HepG2 (cell line): ENCODE measurements around the gene NFATC3. TPM values are rescaled to one million over a fixed set of nuclear protein-coding genes. Genes with fewer than 3 reads are reported as not detected.

Source experiments
- ATAC-seq: fragments of 200-7000 bp; cut with Tn5 transposase; 3 replicates; pipeline ENCODE4 v1.9.1; 2020; ENCODE audit warnings: mild to moderate bottlenecking, moderate library complexity
- BruUV-seq: library from RNA; stranded (reverse); fragments of 400-500 nt; replicated peaks from 2 replicates; lab custom pipeline; 2021; lab: Mats Ljungman, UMichigan
- CTCF ChIA-PET: fragments of 300-600 bp; formaldehyde crosslinking; extraction: SDS; loops from one replicate; lab custom pipeline; 2021; ENCODE audit warnings: low total read pairs, inconsistent platforms, low intra/inter-chr PET ratio; lab: Yijun Ruan, JAX
- POLR2A ChIA-PET: fragments of 350-600 bp; sonication (Branson Sonifier 250); formaldehyde crosslinking; loops from one replicate; lab custom pipeline; 2020; ENCODE audit warnings: antibody characterized with exemption, inconsistent platforms; lab: Yijun Ruan, JAX
- DNase-seq: peaks from one replicate; pipeline ENCODE4 v3.0.0-alpha.2; 2015; ENCODE audit warnings: low spot score
- FAIRE-seq: peaks from 3 replicates; lab custom pipeline; 2011; peaks lifted over from hg19 to GRCh38; lab: Jason Lieb, UNC
- H2AFZ ChIP-seq: one replicate; pipeline ENCODE4 v1.6.1; 2011; ENCODE audit warnings: low read length, inconsistent platforms
- H3K27ac ChIP-seq: fragments of 300-600 bp; 3 replicates; pipeline ENCODE4 v1.8.0; 2011; ENCODE audit warnings: mixed run types, mild to moderate bottlenecking, mixed read lengths, low read length, inconsistent platforms; ENCODE audit not compliant: insufficient read depth; ENCODE audit errors: extremely low read length
- H3K27me3 ChIP-seq, 2 experiments: fragments of 200-600 bp in 1 of 2; 2 replicates in 1 of 2; 3 replicates in 1 of 2; pipeline versions ENCODE4 v1.6.0 to v1.8.0; 2011; ENCODE audit warnings: low read length in 2 of 2, mild to moderate bottlenecking in 2 of 2, moderate library complexity in 2 of 2, inconsistent platforms in 1 of 2; ENCODE audit not compliant: insufficient read depth in 2 of 2, control insufficient read depth in 1 of 2
- H3K36me3 ChIP-seq, 2 experiments: fragments of 200-600 bp in 1 of 2; replicated peaks in 1 of 2; 2 replicates in 1 of 2; 3 replicates in 1 of 2; pipeline versions ENCODE4 v1.5.1 to v1.8.0; 2011; ENCODE audit warnings: low read length in 2 of 2, inconsistent platforms in 1 of 2; ENCODE audit not compliant: insufficient read depth in 2 of 2, control insufficient read depth in 1 of 2
- H3K4me1 ChIP-seq: 2 replicates; pipeline ENCODE4 v1.5.1; 2012; ENCODE audit warnings: low read length, inconsistent platforms; ENCODE audit not compliant: insufficient read depth
- H3K4me2 ChIP-seq: 2 replicates; pipeline ENCODE4 v1.6.0; 2011; ENCODE audit warnings: low read depth, low read length, inconsistent platforms
- H3K4me3 ChIP-seq, 3 experiments: fragments of 200-600 bp in 1 of 3; sonication (generic), shearing (Covaris generic) in 1 of 3; replicated peaks in 1 of 3; 2 replicates each; pipeline ENCODE4 v1.5.1; 2011 to 2016; ENCODE audit warnings: low read length in 3 of 3, inconsistent platforms in 2 of 3, low read depth in 2 of 3, mild to moderate bottlenecking in 2 of 3, control low read depth in 1 of 3, mixed read lengths in 1 of 3; ENCODE audit not compliant: insufficient read depth in 1 of 3
- H3K79me2 ChIP-seq: one replicate; pipeline ENCODE4 v1.6.1; 2011; ENCODE audit warnings: low read length, inconsistent platforms; ENCODE audit not compliant: insufficient read depth
- H3K9ac ChIP-seq: 2 replicates; pipeline ENCODE4 v1.6.0; 2011; ENCODE audit warnings: mild to moderate bottlenecking, low read depth, low read length, inconsistent platforms; ENCODE audit not compliant: insufficient read depth
- H3K9me3 ChIP-seq: 2 replicates; pipeline ENCODE4 v1.5.1; 2012; ENCODE audit warnings: mild to moderate bottlenecking, low read length
- H4K20me1 ChIP-seq: 2 replicates; pipeline ENCODE4 v1.6.0; 2011; ENCODE audit warnings: inconsistent platforms, mild to moderate bottlenecking, low read length, moderate library complexity; ENCODE audit not compliant: insufficient read depth
- ETV6 ChIP-seq: sonication (generic); formaldehyde crosslinking; conservative IDR thresholded peaks from 2 replicates; pipeline ENCODE4 v1.4.0; 2020; ENCODE audit warnings: missing genetic modification reagents
- MAFG ChIP-seq: sonication (generic); formaldehyde crosslinking; IDR thresholded peaks from 2 replicates; pipeline ENCODE4 v1.5.1; 2020; ENCODE audit warnings: mild to moderate bottlenecking, missing genetic modification reagents
- SNAPC5 ChIP-seq: sonication (generic); formaldehyde crosslinking; IDR thresholded peaks from 2 replicates; pipeline ENCODE4 v1.8.1; 2023; ENCODE audit warnings: mild to moderate bottlenecking, missing genetic modification reagents, borderline replicate concordance
- TBL1XR1 ChIP-seq: fragments of 150-350 bp; IDR thresholded peaks from 2 replicates; pipeline ENCODE4 v1.6.1; 2014; ENCODE audit warnings: borderline replicate concordance, low read length; ENCODE audit not compliant: partially characterized antibody
- TBX2 ChIP-seq: sonication (generic); formaldehyde crosslinking; IDR thresholded peaks from 2 replicates; pipeline ENCODE4 v1.5.0; 2020; ENCODE audit warnings: missing genetic modification reagents, mild to moderate bottlenecking, borderline replicate concordance
- TCF12 ChIP-seq, 2 experiments: fragments of 450-650 bp in 1 of 2; sonication (generic) in 1 of 2; formaldehyde crosslinking in 1 of 2; IDR thresholded peaks; 2 replicates each; pipeline versions ENCODE4 v1.6.1 to v1.8.0; 2017 to 2022; ENCODE audit warnings: antibody characterized with exemption in 1 of 2, mild to moderate bottlenecking in 1 of 2, missing genetic modification reagents in 1 of 2, moderate library complexity in 1 of 2
- ZNF121 ChIP-seq: sonication (generic); formaldehyde crosslinking; IDR thresholded peaks from 2 replicates; pipeline ENCODE4 v1.5.0; 2020; ENCODE audit warnings: mild to moderate bottlenecking, missing genetic modification reagents
- ZNF362 ChIP-seq: sonication (generic); formaldehyde crosslinking; IDR thresholded peaks from 2 replicates; pipeline ENCODE4 v1.4.0; 2020; ENCODE audit warnings: missing genetic modification reagents, mild to moderate bottlenecking, borderline replicate concordance
- WGBS: methylation state at CpG from one replicate; pipeline ENCODE4 v1.1.6; 2017; ENCODE audit warnings: low lambda C conversion rate; 5-methylcytosine and 5-hydroxymethylcytosine counted together
- in situ Hi-C: cut with HindIII; loops from 2 replicates; pipeline ENCODE4 v1.10.0; 2017; ENCODE audit warnings: low pct_unique_long_range_greater_than_20kb; ENCODE audit not compliant: extremely low pct_ligation_motif_present
- intact Hi-C: fragments of 100-400 bp; cut with micrococcal nuclease; formaldehyde crosslinking; loops from one replicate; pipeline ENCODE4 v1.10.0; 2022; ENCODE audit not compliant: unreplicated experiment
- polyA plus RNA-seq, 8 experiments: library from polyadenylated mRNA; depleted of rRNA in 3 of 8; stranded (reverse) in 7 of 8; unstranded in 1 of 8; fragments of >200 nt; fragmentation: Illumina TruSeq in 4 of 8; extraction: Trizol in 4 of 8; gene quantifications; 2 replicates each; pipeline versions ENCODE4 v1.2.1 to v1.2.3, GENCODE V29; 2011 to 2016; ENCODE audit warnings: low read depth in 4 of 8, missing spikeins in 1 of 8, mixed read lengths in 1 of 8; ENCODE audit not compliant: insufficient read depth in 1 of 8
- total RNA-seq, 5 experiments: library from RNA; depleted of rRNA; stranded (reverse); fragments of >200 nt; fragmentation: Illumina TruSeq; extraction: Trizol; gene quantifications; 2 replicates each; pipeline ENCODE4 v1.2.3, GENCODE V29; 2016; ENCODE audit warnings: low read depth in 1 of 5

The NFATC3 gene
- total and polyA plus RNA-seq, 2 of the 13 experiments (the other 11 are each of a cell fraction or from before 2014, with no cell fraction given) = 52.6 to 62.7 TPM

GRCh38 chr16:68197250-68197649 is 112.1 kb downstream of the NFATC3 start:
- ChIA-PET CTCF (no interaction called here), POLR2A (no interaction called here)
- Histone ChIP-seq H4K20me1 (no peaks in the 10 kb centered on the region), H3K27me3 (no peaks in the 10 kb centered on the region), H3K79me2 (peaks cover 3% of the 10 kb centered on the region), H3K4me3 (no peak overlapping the region), H2AFZ (no peak overlapping the region), H3K27ac (peak overlapping the region; percentile 16), H3K9me3 (no peaks in the 10 kb centered on the region), H3K4me2 (no peak overlapping the region), H3K4me1 (0 out of 2 replicates have a peak, but pooled peaks cover 7% of the 10 kb centered on the region), H3K36me3 (peaks cover 12 to 42% of the 10 kb centered on the region in 2 experiments; a peak in 4 of 5 replicates), H3K9ac (no peak overlapping the region)
- DNase-seq (no peak), FAIRE-seq (no peak), ATAC-seq (peak; percentile 37; the same call in 2 of the 3 replicates)
- WGBS = 100% methylated on average over 2 of the region's 2 CpGs
- in situ Hi-C loops (no loop called here), intact Hi-C loops (no loop called here)
- TF ChIP-seq ZNF121 (CRISPR knock-in tag) (peak; percentile 59), SNAPC5 (CRISPR knock-in tag) (no peak), ETV6 (CRISPR knock-in tag) (no peak), MAFG (CRISPR knock-in tag) (no peak), TCF12 (IDR thresholded peaks at IDR 0.05) (no peak), TCF12 (CRISPR knock-in tag; IDR thresholded peaks at IDR 0.05) (no peak), TBX2 (no peak), TBL1XR1 (no peak), ZNF362 (CRISPR knock-in tag) (no peak)
- BruUV-seq = no TSS peak
